Activated CD8-positive, alpha-beta T cell treated with anti-CD3 and anti-CD28 coated beads, Interleukin-2, amount 10 ng/mL, durations not matched to agents 7 days and 5 days (primary cell): ENCODE results near the gene SEC24D. TPM values are rescaled to one million over a fixed set of nuclear protein-coding genes. Genes with fewer than 3 reads are reported as not detected.

Experiments used
- ATAC-seq: fragments of 150-1000 bp; cut with Tn5 transposase; one replicate; pipeline ENCODE4 v1.10.0; 2021; ENCODE audit warnings: moderate library complexity
- CTCF ChIA-PET: fragments of 350-600 bp; sonication (Branson Sonifier 250); formaldehyde crosslinking; loops from one replicate; lab custom pipeline; 2021; ENCODE audit warnings: antibody characterized with exemption; lab: Charles Lee
- POLR2A ChIA-PET: fragments of 350-600 bp; sonication (Branson Sonifier 250); formaldehyde crosslinking; loops from one replicate; lab custom pipeline; 2021; ENCODE audit warnings: antibody characterized with exemption; lab: Charles Lee
- DNase-seq: peaks from one replicate; pipeline ENCODE4 v3.0.0-alpha.2; 2020
- H3K27ac Mint-ChIP-seq: one replicate; pipeline ENCODE4 v1.8.0; 2021; ENCODE audit warnings: mild to moderate bottlenecking, mixed read lengths
- H3K27me3 Mint-ChIP-seq: one replicate; pipeline ENCODE4 v1.8.0; 2021; ENCODE audit warnings: low read depth, mixed read lengths
- H3K36me3 Mint-ChIP-seq: one replicate; pipeline ENCODE4 v1.8.0; 2021; ENCODE audit warnings: low read depth, mixed read lengths
- H3K4me1 Mint-ChIP-seq: one replicate; pipeline ENCODE4 v1.8.0; 2021; ENCODE audit warnings: low read depth, mixed read lengths
- H3K4me3 Mint-ChIP-seq: one replicate; pipeline ENCODE4 v1.8.0; 2021; ENCODE audit warnings: mild to moderate bottlenecking, mixed read lengths
- H3K9me3 Mint-ChIP-seq: one replicate; pipeline ENCODE4 v1.8.0; 2022; ENCODE audit warnings: mixed read lengths; ENCODE audit not compliant: insufficient read depth
- total RNA-seq, 2 experiments: library from RNA; stranded (reverse); gene quantifications; one replicate each; pipeline ENCODE4 v1.2.3, GENCODE V29; 2021

SEC24D gene
- total RNA-seq, 2 experiments from 2014 or later = 29.5 to 32.7 TPM

DNA sequence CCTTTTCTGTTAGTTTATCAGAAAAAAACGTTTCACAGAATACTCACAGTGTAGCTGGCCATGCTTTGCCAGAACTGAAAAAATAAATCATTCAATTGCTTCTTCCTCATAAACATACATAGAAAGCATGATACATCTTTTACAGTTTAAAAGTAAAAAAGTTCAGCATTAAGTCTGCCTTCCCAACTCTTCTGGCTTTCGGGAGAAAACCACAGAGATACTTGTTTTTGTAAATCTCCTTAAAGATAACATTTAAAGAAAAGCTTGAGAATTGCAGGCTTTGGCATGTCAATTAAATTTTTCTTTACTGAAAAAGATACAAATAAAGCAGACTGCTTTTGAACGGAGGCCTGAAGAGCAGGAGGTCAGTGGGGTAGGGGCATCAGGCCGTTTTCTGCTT lies 66.8 kb downstream of the SEC24D start:
- H3K4me3 Mint-ChIP-seq = no peak overlapping the region
- no peaks in the 10 kb centered on the region for H3K4me1 Mint-ChIP-seq
- DNase-seq = no peak
- POLR2A ChIA-PET = no interaction called here
- H3K27me3 Mint-ChIP-seq = no peaks in the 10 kb centered on the region
- CTCF ChIA-PET = interaction anchor here (0.8 kb wide), 1 partner anchor 70 kb away, joined by 3 read pairs; no protein-coding TSS in a partner anchor
- H3K27ac Mint-ChIP-seq = no peak overlapping the region
- no peaks in the 10 kb centered on the region for H3K9me3 Mint-ChIP-seq
- ATAC-seq = no peak
- H3K36me3 Mint-ChIP-seq = peaks cover 11% of the 10 kb centered on the region

DNA sequence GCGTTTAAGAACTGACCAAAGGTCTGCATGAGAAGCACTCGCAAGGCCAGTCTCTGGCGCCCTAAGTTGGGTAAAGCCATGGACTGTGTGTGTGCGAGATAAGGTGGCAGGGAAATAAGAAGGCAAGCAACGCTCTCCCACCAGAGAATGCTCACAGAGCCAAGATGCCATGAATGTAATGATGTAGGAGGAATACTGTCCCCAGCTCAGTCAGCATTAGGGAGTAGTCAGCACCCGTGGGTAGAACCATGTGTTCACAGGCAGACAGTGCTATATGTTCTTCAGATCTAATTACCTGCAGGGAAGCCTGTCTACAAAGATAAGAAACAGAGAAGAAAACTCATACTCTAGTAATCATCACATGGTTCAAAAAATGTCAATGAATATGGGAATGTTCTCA lies 68.8 kb downstream of the SEC24D start:
- ATAC-seq = no peak
- peaks cover 19% of the 10 kb centered on the region for H3K36me3 Mint-ChIP-seq
- POLR2A ChIA-PET = no interaction called here
- H3K4me3 Mint-ChIP-seq = no peak overlapping the region
- CTCF ChIA-PET = interaction anchor here (1.0 kb wide), 1 partner anchor 26 kb away, joined by 3 read pairs; no protein-coding TSS in a partner anchor
- no peaks in the 10 kb centered on the region for H3K9me3 Mint-ChIP-seq
- H3K27ac Mint-ChIP-seq = no peak overlapping the region
- no peaks in the 10 kb centered on the region for H3K4me1 Mint-ChIP-seq
- no peaks in the 10 kb centered on the region for H3K27me3 Mint-ChIP-seq
- no peak for DNase-seq

DNA sequence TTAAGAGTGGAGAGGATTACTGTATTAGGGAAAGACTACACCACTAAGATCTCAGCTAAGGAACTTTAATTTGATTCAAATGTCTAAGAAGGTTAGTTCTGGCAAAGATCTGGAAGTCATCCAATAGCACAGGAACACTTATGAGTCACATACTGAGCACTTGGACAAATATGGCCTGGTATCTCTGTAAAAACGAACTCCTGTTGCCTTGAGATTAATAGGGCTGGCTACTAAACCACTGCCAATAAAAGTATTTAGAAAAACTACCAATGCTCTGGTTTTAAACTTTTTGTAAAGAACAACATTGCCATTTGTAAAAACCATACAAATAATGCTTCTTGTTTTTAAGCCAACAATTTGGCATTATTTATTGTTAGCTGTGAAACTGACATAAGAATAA lies 70.5 kb downstream of the SEC24D start:
- ChIA-PET POLR2A (no interaction called here), CTCF (no interaction called here)
- DNase-seq = no peak
- no peaks in the 10 kb centered on the region for H3K4me1 Mint-ChIP-seq
- ATAC-seq = no peak
- peaks cover 23% of the 10 kb centered on the region for H3K36me3 Mint-ChIP-seq
- H3K27me3 Mint-ChIP-seq = no peaks in the 10 kb centered on the region
- H3K27ac Mint-ChIP-seq = no peak overlapping the region
- H3K9me3 Mint-ChIP-seq = no peaks in the 10 kb centered on the region
- H3K4me3 Mint-ChIP-seq = no peak overlapping the region

DNA sequence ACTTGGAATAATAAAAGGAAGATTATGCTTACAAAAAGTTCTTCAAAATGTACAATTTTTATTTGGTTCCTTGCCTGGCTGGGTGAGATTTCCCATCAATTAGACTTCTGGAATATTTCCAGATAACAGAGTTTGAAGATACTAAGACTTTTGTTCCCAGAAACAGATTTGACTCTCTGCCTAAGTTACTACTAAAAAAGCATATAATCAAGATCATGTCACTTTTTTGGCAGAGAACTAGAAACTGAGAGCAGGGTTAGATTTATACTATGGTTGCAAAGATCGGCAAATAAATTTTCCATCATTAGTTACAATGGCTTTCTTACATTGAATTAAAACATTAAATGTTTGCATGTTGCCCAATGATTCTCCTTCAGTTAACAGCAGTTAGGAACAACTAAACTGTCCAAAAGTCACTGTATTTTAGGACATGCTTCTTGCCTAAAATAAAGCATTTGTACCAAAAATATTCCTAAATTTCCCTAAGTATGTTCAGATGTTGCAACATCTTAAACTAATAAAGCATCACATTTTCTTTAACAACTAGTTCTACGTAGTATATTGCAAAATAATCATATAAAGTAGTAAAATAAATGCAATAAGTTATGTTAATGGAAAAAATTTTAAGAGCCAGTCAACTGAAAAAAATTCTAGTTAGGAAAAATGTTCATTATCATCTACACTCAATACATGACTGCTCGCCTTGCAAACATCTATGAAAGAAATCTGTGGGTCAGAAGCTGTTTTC lies 73.0 kb downstream of the SEC24D start:
- no peak overlapping the region for H3K27ac Mint-ChIP-seq
- ChIA-PET POLR2A (no interaction called here), CTCF (interaction anchor here (1.2 to 1.7 kb wide), 2 partner anchors 9 to 77 kb away, joined by 4 to 5 read pairs; no protein-coding TSS in a partner anchor)
- peaks cover 25% of the 10 kb centered on the region for H3K36me3 Mint-ChIP-seq
- ATAC-seq (no peak), DNase-seq (no peak)
- H3K27me3 Mint-ChIP-seq = no peaks in the 10 kb centered on the region
- H3K4me1 Mint-ChIP-seq = no peaks in the 10 kb centered on the region
- no peak overlapping the region for H3K4me3 Mint-ChIP-seq
- no peaks in the 10 kb centered on the region for H3K9me3 Mint-ChIP-seq

DNA sequence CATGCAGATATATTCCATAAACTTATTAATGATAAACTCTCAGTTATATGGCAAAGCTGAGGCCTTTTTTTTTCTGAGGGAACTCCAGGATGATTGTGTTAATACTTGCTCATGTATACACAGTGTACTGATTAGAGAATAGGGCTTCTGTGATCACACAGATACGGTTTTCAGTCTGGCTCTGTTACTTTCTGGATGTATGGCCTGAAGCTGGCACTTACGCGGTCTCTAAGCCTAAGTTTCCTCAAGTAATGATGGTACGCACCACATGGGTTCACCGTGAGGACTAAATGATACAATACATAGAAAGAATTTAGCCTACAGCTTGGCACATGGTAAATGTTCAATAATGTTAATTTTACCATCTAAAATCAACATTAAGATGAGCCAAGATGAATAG lies 73.8 kb downstream of the SEC24D start:
- Mint-ChIP-seq H3K4me3 (no peak overlapping the region), H3K9me3 (no peaks in the 10 kb centered on the region), H3K27ac (no peak overlapping the region), H3K4me1 (no peaks in the 10 kb centered on the region), H3K36me3 (peaks cover 25% of the 10 kb centered on the region), H3K27me3 (no peaks in the 10 kb centered on the region)
- POLR2A ChIA-PET = no interaction called here
- ATAC-seq = no peak
- CTCF ChIA-PET = interaction anchor here (1.7 kb wide), 1 partner anchor 10 kb away, joined by 5 read pairs; no protein-coding TSS in a partner anchor
- DNase-seq = no peak

DNA sequence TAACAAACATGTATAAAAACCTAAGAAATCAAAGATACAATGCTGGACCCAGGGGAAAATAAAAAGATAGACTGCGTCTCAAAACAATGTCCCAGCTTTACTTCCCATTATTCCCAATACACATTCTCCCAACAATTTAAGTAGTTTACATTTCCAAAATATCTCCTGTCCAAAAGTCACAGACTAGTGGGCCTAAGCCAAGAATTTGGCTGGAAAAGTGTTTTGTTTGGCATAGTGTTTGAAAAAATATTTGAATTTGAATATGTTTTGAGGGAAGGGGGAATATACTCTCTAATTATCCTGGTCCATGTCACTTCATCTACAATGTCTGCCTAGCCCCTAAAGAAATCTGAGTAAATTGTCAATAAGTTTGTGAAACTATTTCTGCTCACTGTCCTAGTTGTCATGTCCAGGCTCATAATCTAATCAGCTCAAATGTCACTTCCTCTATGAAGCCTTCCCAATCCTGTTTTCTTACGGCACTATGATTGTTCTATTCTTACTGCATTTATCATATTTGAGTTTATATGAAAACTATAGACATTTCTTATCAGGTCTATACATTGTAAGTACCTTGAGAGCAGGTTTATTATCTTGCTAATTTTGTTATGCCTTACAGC lies 74.4 kb downstream of the SEC24D start:
- peaks cover 19% of the 10 kb centered on the region for H3K36me3 Mint-ChIP-seq
- H3K4me1 Mint-ChIP-seq = no peaks in the 10 kb centered on the region
- no peaks in the 10 kb centered on the region for H3K27me3 Mint-ChIP-seq
- CTCF ChIA-PET = interaction anchor here (1.7 kb wide), 1 partner anchor 10 kb away, joined by 5 read pairs; no protein-coding TSS in a partner anchor
- ATAC-seq (no peak), DNase-seq (no peak)
- H3K9me3 Mint-ChIP-seq = no peaks in the 10 kb centered on the region
- no peak overlapping the region for H3K27ac Mint-ChIP-seq
- POLR2A ChIA-PET = no interaction called here
- H3K4me3 Mint-ChIP-seq = no peak overlapping the region

DNA sequence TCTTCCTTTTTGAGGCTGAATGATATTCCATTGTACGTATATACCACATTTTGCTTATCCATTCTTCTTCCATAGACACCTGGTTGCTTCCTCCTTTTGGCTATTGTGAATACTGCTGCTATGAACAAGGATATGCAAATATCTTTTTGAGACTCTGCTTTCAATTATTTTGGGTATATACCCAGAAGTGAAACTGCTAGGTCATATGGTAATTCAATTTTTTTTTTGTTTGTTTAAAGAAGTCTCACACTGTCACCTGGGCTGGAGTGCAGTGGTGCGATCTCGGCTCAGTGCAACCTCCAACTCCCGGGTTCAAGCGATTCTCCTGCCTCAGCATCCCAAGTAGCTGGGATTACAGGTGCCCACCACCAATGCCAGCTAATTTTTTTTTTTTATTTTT lies 75.4 kb downstream of the SEC24D start:
- Mint-ChIP-seq H3K27ac (no peak overlapping the region), H3K4me3 (no peak overlapping the region), H3K27me3 (no peaks in the 10 kb centered on the region), H3K4me1 (no peaks in the 10 kb centered on the region), H3K36me3 (peaks cover 17% of the 10 kb centered on the region), H3K9me3 (no peaks in the 10 kb centered on the region)
- DNase-seq (no peak), ATAC-seq (no peak)
- POLR2A ChIA-PET = no interaction called here
- CTCF ChIA-PET = interaction anchor here (2.1 kb wide), 1 partner anchor 12 kb away, joined by 11 read pairs; no protein-coding TSS in a partner anchor

DNA sequence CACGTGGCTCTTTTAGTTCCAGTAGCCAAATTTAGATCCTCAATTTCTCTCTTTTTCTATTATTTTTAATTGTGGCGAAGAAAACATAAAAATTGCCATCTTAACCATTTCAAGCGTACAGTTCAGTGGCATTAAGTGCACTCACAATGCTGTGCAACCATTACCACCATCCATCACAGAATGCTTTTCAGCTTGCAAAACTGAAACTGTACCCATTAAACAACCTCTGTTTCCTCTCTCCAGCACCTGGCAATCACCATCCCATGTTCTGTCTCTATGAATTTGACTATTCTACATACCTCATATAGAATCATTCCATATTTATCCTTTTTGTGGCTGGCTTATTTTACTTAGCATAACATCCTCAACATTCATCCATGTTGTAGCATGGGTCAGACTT lies 75.8 kb downstream of the SEC24D start:
- no peaks in the 10 kb centered on the region for H3K27me3 Mint-ChIP-seq
- no peak overlapping the region for H3K4me3 Mint-ChIP-seq
- ChIA-PET CTCF (interaction anchor here (2.1 kb wide), 1 partner anchor 12 kb away, joined by 11 read pairs; no protein-coding TSS in a partner anchor), POLR2A (no interaction called here)
- no peak for ATAC-seq
- no peak overlapping the region for H3K27ac Mint-ChIP-seq
- no peaks in the 10 kb centered on the region for H3K9me3 Mint-ChIP-seq
- H3K36me3 Mint-ChIP-seq = peaks cover 17% of the 10 kb centered on the region
- no peaks in the 10 kb centered on the region for H3K4me1 Mint-ChIP-seq
- no peak for DNase-seq

DNA sequence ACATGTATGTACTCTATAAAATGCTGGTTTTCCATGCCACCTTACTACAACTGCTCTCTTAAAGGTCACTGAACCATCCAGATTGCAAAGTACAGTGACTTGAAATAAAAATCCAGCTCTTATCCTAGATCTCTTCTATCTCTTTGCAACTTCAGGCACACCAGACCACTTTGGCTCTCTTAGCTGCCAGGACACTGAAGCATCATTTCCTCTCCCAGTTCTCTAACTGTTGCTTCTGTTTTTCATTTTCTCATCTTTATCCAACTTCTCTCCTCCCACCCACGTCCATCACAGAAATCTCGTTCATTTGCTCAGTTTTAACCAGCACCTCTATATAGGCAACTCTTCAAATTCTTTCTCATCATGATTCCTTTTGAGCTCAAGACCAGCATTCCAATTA lies 76.4 kb downstream of the SEC24D start:
- H3K36me3 Mint-ChIP-seq = peaks cover 17% of the 10 kb centered on the region
- ATAC-seq (no peak), DNase-seq (no peak)
- no peaks in the 10 kb centered on the region for H3K27me3 Mint-ChIP-seq
- ChIA-PET CTCF (interaction anchor here (2.1 kb wide), 1 partner anchor 13 kb away, joined by 11 read pairs; no protein-coding TSS in a partner anchor), POLR2A (no interaction called here)
- H3K27ac Mint-ChIP-seq = no peak overlapping the region
- no peaks in the 10 kb centered on the region for H3K4me1 Mint-ChIP-seq
- no peak overlapping the region for H3K4me3 Mint-ChIP-seq
- H3K9me3 Mint-ChIP-seq = no peaks in the 10 kb centered on the region

DNA sequence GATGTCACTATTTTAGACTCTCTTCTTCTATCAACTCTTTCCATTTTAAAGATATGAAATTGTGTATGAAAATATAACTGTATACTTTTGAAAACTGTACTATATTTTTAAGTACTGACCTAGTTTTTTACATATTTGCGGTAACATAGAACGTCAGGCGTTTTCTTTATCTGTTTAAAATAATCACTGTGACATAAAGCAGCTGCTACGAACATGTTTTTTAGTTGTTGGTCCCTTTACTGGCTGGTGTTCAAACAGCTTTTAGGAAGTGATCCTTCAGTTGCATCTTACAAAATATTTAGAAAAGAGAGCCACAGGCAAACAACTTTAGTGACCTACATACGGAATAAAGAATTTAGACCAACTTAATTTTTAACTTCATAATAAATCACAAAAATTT lies 77.6 kb downstream of the SEC24D start:
- ChIA-PET POLR2A (no interaction called here), CTCF (interaction anchor here (2.1 kb wide), 1 partner anchor 14 kb away, joined by 11 read pairs; no protein-coding TSS in a partner anchor)
- Mint-ChIP-seq H3K4me1 (no peaks in the 10 kb centered on the region), H3K9me3 (no peaks in the 10 kb centered on the region), H3K4me3 (no peak overlapping the region), H3K36me3 (peaks cover 10% of the 10 kb centered on the region), H3K27ac (no peak overlapping the region), H3K27me3 (no peaks in the 10 kb centered on the region)
- DNase-seq (no peak), ATAC-seq (no peak)

DNA sequence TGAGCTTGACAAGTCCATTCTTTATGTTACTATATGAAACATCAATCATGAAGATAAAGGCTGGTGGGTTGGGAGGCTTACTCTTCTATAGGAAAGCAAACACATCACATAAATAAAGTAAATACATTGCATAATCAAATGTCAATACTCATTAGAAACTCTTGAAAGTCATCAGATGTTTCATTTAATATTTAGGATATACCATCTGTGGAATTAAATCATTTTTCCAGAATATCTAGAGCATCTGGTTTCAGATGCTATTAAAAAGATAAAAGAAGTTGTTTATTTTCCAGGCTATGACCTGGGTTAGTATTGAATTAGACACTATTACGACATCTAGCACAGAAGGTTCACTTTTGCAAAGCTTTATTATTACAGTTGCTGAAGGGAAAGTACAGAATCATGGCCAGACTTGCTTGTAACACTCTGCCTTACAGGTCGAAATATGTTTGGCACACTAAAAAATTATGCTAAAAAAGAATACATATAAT lies 78.1 kb downstream of the SEC24D start:
- Mint-ChIP-seq H3K27ac (no peak overlapping the region), H3K9me3 (no peaks in the 10 kb centered on the region), H3K27me3 (no peaks in the 10 kb centered on the region), H3K36me3 (peaks cover 10% of the 10 kb centered on the region), H3K4me3 (no peak overlapping the region), H3K4me1 (no peaks in the 10 kb centered on the region)
- ATAC-seq (no peak), DNase-seq (no peak)
- CTCF ChIA-PET = interaction anchor here (1.1 kb wide), 1 partner anchor 14 kb away, joined by 3 read pairs; no protein-coding TSS in a partner anchor
- POLR2A ChIA-PET = interaction anchor here (0.6 kb wide), 1 partner anchor 56 kb away, joined by 3 read pairs; no protein-coding TSS in a partner anchor

DNA sequence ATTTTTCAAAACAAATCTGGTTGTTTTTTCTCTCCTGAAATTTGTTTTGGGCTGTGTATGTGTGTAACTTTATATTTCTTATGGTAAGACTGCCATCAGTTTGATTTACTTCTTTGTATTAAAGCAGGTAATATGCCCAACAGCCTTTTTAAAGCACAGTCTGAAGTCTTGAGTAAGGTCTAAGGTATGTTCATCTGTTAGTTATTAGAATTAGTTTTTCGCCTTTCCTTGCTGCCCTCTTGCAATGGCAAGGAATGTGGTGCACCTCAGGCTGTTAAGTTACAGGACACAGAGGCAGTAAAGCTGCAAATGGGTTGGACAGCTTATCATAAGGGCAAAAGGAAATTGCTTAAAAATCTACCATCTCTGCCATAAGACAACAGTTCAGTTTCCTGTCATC lies 79.0 kb downstream of the SEC24D start:
- no peak for ATAC-seq
- Mint-ChIP-seq H3K9me3 (no peaks in the 10 kb centered on the region), H3K4me3 (no peak overlapping the region), H3K27ac (no peak overlapping the region), H3K27me3 (no peaks in the 10 kb centered on the region), H3K36me3 (peaks cover 10% of the 10 kb centered on the region), H3K4me1 (no peaks in the 10 kb centered on the region)
- CTCF ChIA-PET = interaction anchor here (1.1 kb wide), 2 partner anchors 12 to 15 kb away, joined by 3 read pairs; no protein-coding TSS in a partner anchor
- POLR2A ChIA-PET = no interaction called here
- DNase-seq = no peak
